Muscle of back (tissue), 11 donors: ENCODE results near the gene FSHR. TPM values are rescaled to one million over a fixed set of nuclear protein-coding genes. Genes with fewer than 3 reads are reported as not detected.

Source experiments
- DNase-seq, 3 donors: peaks; one replicate each; pipeline versions ENCODE4 v3.0.0 to v3.0.0-alpha.2; 2013
- polyA plus RNA-seq, 10 donors: library from polyadenylated mRNA; unstranded; fragments of 120-200 nt; gene quantifications; one replicate each; pipeline ENCODE4 v1.2.1, GENCODE V29; 2013; ENCODE audit not compliant: insufficient read length in 10 of 10

Gene FSHR
- polyA plus RNA-seq, 10 donors, result 0.18 to 0.88 (median 0.70) TPM

- no peak for DNase-seq
Measured at GRCh38 chr2:49032126-49032525, 122.2 kb downstream of the FSHR start.

GRCh38 chr2:49029406-49029805 is 124.9 kb downstream of the FSHR start:
- no peak for DNase-seq

DNA sequence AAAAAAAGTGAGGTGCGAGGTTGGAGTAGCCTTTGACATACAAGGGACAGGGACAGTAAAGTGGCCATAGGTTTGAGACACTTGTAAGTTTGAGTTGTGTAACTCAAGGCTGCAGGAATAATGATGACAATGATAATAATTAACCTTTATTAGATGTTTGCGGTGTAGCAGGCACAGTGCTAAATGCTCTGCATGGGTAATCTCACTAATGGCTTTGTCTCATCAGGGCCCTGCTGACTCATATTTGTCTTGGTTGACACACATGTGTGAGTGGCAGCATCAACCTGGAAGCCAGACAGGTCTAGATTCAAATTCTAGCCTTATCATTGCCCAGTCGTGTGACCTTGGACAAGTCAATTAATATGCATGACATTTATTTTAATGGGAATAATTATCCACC is 126.2 kb downstream of the FSHR start:
- no peak for DNase-seq

GRCh38 chr2:49026706-49027105 is 127.6 kb downstream of the FSHR start:
- DNase-seq, result no peak

- DNase-seq, result no peak
Measured at GRCh38 chr2:49021271-49021670, 133.0 kb downstream of the FSHR start.

DNA sequence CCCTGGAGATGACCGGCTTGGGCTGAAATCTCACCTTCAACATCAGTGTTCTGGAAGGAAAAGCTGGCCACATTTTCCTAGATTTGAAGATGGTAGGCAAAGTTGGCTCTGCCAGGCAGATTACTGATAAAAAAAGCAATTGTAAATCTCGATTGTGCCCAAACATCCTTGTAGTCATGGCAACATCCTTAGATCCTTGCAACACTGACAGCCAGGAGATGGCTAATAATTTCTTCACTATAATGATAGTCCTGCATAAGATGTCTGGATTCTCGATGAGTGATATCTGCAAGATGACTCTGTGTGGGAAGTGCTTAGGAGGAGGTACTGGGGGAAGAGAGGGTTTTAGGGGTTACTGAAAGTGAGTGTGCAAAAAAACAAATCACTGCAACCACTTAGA is 149.1 kb downstream of the FSHR start:
- DNase-seq, result no peak

- peak in 2 of 3 donors; percentile 6 to 30 for DNase-seq
Measured at GRCh38 chr2:49004036-49004626, 150.2 kb downstream of the FSHR start.

- DNase-seq, result no peak
Measured at GRCh38 chr2:49003201-49003600, 151.1 kb downstream of the FSHR start.

GRCh38 chr2:49002750-49003149 is 151.6 kb downstream of the FSHR start:
- peak in 1 of 3 donors; percentile 37 for DNase-seq

DNA sequence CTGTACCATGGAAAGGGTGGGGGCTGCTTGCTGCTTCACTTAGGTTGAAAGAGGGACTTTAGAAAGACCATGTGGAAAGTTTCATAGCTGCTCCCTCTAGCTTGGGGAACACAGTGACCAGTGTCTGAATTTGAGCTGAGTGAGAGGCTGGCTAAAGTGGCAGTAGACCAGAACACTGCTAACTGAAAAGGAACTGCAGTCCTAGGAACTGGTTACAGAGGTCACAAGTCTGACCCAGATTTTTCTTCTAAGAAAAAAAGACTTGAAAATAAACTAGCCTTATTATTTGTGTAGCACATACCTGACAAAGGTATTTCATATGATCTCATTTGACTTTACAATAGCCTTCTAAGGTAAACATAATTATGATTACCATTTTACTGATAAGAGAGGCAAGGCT is 153.6 kb downstream of the FSHR start:
- no peak for DNase-seq

- no peak for DNase-seq
Measured at GRCh38 chr2:48998449-48998848, 155.9 kb downstream of the FSHR start.

DNA sequence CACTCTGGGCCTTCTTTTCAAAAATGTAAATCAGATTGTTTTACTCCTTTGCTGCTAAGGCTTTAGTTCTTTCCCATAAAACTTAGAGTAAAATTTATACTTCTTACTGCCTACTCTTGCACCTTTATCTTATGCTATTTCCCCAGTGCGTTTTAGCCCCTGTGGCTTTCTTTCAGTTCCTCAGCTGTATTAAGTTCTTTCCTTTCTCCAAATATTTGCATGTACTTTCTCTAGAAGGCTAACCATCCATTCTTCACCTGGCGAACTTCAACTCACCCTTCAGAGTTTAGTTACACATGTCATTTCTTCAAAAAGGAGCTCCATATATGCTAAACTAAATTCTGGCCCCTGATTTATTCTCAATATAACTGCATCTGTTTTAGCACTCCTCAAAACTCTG is 160.7 kb downstream of the FSHR start:
- DNase-seq, result no peak

DNA sequence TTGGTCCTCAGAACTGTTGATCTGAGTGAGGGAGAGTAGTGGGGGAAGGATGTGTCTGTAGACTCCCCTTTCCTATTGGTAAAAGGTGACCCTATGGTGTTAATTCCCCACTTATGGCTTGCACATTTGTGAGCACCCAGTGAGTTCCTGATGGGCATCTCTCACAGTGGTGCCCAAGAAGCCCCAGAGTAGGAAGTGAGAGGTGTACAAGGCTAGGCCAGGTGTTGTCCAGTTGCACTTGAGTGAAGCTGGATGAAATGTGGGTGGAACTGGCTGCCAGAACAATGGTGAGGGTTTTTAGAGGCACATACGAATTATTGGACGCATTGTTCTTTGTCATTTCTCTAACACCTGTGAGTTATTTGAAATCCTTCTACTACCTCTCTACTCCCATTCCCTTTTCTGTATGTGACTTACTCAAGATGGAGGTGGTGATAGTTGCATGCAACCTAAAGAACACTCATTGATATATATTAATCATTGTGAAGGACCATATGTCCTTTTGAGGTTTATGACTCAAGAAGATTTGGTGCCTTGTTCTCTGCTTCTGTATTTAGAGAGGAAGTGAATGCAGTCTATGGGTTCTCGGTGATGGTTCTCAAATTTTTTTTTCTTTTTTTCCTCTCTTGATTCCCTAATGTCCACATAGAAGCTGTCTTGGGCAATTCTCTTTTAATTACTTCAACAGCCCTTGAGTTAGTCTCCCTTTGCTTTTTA is 162.7 kb downstream of the FSHR start:
- no peak for DNase-seq

DNA sequence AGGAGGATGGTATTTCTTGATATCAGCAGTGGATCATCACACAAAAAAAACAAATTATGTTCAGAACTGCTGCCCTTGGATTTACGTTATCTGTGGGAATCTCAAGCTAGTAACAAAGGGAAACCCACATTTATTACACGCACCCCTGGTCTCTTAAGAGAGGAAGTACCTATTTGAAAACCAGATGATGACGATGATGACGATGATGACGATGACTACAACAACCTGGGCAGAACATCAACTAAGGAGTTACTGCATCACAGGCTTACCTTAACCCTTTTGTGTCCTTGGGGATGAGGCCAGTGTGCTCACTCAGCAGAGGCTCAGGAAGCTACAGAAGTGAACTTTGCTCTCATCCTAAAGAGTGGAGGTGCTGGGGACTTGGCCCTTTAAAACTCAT is 169.4 kb downstream of the FSHR start:
- no peak for DNase-seq

- no peak for DNase-seq
Measured at GRCh38 chr2:48983551-48983950, 170.8 kb downstream of the FSHR start.

DNA sequence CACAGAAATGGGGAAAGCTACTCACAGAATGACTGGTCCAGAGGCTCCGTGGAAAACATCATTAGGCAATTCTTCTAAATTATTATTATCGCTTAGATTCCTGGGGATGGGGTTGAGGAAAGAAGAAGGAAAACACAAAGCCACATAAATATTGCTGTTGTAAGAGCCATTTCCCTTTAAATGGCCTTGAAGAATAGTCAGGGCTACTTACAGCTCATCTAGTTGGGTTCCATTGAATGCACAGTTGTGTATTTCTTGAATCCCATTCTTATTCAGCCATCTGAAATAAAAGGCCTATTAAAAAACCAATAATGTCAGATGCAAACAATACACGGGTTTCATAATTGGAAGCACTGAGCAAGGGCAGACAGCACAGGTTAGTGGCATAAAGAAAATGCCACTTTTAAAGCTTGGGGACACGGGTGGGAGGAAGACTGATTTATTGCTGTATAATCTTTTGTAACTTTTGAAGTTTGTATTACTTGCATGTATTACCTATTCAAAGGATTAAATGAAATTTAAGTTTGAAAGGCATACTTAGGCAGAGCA is 171.4 kb downstream of the FSHR start:
- DNase-seq, result no peak

- no peak for DNase-seq
Measured at GRCh38 chr2:48980846-48981245, 173.5 kb downstream of the FSHR start.

DNA sequence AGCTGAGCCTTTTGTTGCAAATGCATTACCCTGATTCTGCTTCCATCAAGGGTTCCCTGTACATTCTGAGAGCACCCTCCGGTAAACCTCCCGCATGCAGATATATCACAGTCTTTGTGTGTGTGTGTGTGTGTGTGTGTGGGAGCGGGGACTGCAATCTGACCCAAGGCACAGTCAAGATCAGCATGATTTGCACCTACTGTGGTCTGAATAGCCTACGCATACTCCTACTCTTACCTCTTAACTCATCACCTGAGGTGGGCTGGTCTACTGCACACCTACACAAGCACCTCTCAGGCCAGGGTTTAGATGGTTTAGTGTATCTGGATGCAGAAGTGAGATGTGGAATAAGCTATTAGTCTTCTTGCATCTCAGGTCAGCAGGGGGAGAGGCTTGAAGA is 174.6 kb downstream of the FSHR start:
- no peak for DNase-seq

GRCh38 chr2:48978131-48978530 is 176.2 kb downstream of the FSHR start:
- no peak for DNase-seq

- no peak for DNase-seq
Measured at GRCh38 chr2:48971801-48972200, 182.5 kb downstream of the FSHR start.

DNA sequence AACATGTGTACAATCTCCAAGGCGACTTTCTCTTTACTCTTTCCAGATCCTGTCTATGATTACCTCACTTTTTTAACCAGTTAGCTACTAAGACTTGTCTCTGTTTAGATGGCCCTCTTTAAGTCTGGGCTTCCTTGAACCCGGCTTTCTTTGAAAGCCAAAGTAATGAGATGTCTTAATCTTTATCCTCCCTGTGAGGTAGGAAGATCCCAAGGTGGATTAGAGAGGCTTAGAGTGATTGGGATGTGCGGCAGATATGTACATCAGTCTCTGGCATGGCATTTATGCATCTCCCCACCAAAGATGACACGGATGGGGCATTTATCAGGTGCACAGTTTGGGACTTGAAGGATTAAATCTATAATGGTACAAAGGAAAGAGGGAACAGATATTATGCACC is 186.3 kb downstream of the FSHR start:
- no peak for DNase-seq

- DNase-seq, result no peak
Measured at GRCh38 chr2:48965204-48965603, 189.1 kb downstream of the FSHR start.

DNA sequence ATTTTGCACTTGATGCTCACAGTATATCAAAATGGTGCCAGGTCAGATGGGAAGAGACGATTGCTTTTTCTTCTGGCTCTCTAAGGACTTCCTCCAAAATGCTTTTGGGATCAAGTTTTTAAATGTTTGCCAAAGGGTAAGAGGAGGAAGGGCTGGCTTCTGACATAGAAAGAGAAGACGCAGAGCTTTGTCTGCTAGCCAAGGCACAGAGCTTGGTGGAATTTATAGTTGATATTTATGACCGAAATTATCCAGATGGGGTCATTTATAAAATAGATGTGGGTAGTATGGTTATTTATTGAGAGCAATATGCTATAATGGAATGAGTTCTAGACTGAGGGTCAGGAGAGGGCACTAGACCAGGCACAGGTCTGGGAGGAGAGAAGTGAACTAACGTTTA is 193.3 kb downstream of the FSHR start:
- no peak for DNase-seq

DNA sequence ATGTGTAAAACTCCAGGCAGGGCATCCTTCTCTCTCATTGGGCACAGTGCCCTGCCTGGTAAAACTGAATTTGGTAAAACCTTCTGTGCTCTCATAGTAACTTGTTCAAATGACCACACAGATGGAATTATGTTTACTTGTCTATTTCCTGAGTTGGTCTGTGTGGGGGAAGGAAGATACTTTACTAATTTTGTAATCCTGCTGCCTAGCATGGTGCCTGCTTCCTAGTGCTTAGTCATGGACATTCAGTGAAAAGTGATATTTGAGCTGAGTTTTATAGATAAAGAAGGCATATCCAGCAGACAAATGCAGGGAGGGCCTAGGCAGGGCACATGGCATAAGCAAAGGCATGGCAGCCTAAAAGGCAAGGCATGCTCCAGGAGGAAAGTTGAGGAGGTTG is 199.4 kb downstream of the FSHR start:
- DNase-seq, result no peak
